Measurements from ENCODE around the gene LIMS2.

DNA sequence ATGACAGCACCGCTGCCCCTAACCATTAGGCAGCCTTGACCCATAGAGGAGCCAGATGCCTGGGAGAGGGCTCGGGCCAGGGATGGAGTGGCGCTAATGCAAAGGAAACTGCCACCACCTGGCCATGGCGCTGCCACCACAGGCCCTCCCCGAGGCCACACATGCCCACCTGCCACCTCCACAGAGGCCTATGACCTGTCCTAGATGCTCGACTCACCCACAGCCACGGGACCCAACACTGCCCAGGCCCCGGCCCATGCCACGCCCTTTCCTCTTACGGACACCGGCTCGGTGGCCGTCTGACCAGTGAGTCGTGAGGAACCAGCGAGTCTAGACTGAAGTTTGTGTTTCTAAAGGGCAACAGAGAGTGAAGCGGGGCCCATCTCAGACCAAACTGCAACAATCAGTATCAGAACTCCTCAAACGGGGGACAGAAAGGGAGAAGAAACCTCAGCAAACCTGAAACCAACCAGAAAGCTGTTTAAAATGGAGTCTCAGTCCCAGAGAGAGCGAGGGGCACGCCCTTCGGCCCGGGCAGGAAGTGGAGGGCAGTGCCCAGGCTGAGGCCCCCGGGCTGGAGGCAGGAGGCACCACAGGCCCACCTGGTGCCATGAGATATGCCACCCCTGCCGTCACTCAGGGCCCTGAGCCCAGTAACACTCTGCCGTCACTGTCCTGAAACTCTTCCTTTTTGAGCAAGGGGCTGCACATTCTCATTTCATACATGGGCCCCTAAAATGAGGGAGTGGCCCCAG, 28.7 kb downstream of the LIMS2 start:
- TF ChIP-seq, protein P1, sequence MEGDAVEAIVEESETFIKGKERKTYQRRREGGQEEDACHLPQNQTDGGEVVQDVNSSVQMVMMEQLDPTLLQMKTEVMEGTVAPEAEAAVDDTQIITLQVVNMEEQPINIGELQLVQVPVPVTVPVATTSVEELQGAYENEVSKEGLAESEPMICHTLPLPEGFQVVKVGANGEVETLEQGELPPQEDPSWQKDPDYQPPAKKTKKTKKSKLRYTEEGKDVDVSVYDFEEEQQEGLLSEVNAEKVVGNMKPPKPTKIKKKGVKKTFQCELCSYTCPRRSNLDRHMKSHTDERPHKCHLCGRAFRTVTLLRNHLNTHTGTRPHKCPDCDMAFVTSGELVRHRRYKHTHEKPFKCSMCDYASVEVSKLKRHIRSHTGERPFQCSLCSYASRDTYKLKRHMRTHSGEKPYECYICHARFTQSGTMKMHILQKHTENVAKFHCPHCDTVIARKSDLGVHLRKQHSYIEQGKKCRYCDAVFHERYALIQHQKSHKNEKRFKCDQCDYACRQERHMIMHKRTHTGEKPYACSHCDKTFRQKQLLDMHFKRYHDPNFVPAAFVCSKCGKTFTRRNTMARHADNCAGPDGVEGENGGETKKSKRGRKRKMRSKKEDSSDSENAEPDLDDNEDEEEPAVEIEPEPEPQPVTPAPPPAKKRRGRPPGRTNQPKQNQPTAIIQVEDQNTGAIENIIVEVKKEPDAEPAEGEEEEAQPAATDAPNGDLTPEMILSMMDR (IDR thresholded peaks at IDR 0.05; ENCODE audit: low read depth, low read length), result no peak
- TF ChIP-seq EZH2phosphoT487 (IDR thresholded peaks at IDR 0.05; ENCODE audit: low read depth), result no peak

Data from OCI-LY3 (cell line).